Thyroid gland (tissue), 4 donors: ENCODE results near the gene TSEN2. TPM values are rescaled to one million over a fixed set of nuclear protein-coding genes. Genes with fewer than 3 reads are reported as not detected.

ENCODE experiments used
- DNase-seq, 2 donors: peaks; one replicate each; pipeline ENCODE4 v3.0.0-alpha.2; 2019
- H3K27ac ChIP-seq, 3 donors: fragments of 200-600 bp; sonication (generic); 1 replicate in 2 of 3; 2 replicates in 1 of 3; pipeline ENCODE4 v1.5.1; 2016 to 2019; ENCODE audit warnings: mild to moderate bottlenecking in 1 of 3, moderate library complexity in 1 of 3
- H3K27me3 ChIP-seq: fragments of 200-600 bp; sonication (generic); one replicate; pipeline ENCODE4 v1.5.1; 2019
- H3K36me3 ChIP-seq, 2 donors: fragments of 200-600 bp; sonication (generic); one replicate each; pipeline ENCODE4 v1.5.1; 2016 to 2019
- H3K4me1 ChIP-seq, 2 donors: fragments of 200-600 bp; sonication (generic); one replicate each; pipeline ENCODE4 v1.5.1; 2017 to 2019
- H3K4me3 ChIP-seq, 3 donors: fragments of 200-600 bp; sonication (generic); replicated peaks in 1 of 3; 1 replicate in 2 of 3; 2 replicates in 1 of 3; pipeline ENCODE4 v1.5.1; 2016; ENCODE audit warnings: mild to moderate bottlenecking in 1 of 3
- H3K9me3 ChIP-seq: fragments of 200-600 bp; sonication (generic); one replicate; pipeline ENCODE4 v1.5.1; 2017
- CTCF ChIP-seq, 6 experiments: fragments of 200-600 bp in 3 of 6; fragments of 450-650 bp in 3 of 6; sonication (generic) in 3 of 6; IDR thresholded peaks; one replicate each; pipeline ENCODE4 v1.5.1; 2016 to 2019; ENCODE audit warnings: antibody characterized with exemption in 6 of 6, mild to moderate bottlenecking in 2 of 6, inconsistent platforms in 1 of 6, moderate library complexity in 1 of 6
- POLR2A ChIP-seq, 2 donors: fragments of 450-650 bp; IDR thresholded peaks; one replicate each; pipeline ENCODE4 v1.6.1; 2017; ENCODE audit warnings: antibody characterized with exemption in 2 of 2, mild to moderate bottlenecking in 2 of 2, moderate library complexity in 1 of 2
- WGBS, 2 donors: methylation state at CpG; one replicate each; pipeline ENCODE4 v1.1.5; 2017; 5-methylcytosine and 5-hydroxymethylcytosine counted together
- intact Hi-C: fragments of 100-400 bp; cut with DNase I; formaldehyde crosslinking; loops from one replicate; pipeline ENCODE4 v1.15.1; 2023
- total RNA-seq, 4 donors: library from RNA; depleted of rRNA; stranded (reverse); fragments of >200 nt; gene quantifications; one replicate each; pipeline ENCODE4 v1.2.3, GENCODE V29; 2016

The TSEN2 gene
- total RNA-seq, 4 donors from 2014 or later: 14.9 to 25.8 (median 21.4) TPM

- intact Hi-C loops: loop anchor here (10.0 kb wide), 1 partner anchor 240 kb away; no protein-coding TSS in a partner anchor
- Histone ChIP-seq H3K27ac (peak overlapping the region in 2 of 3 donors; percentile 59 to 69), H3K4me3 (peak overlapping the region; percentile 52 to 76 (median 68)), H3K4me1 (peaks cover 13 to 16% of the 10 kb centered on the region in 2 donors), H3K27me3 (no peaks in the 10 kb centered on the region), H3K36me3 (no peaks in the 10 kb centered on the region), H3K9me3 (no peaks in the 10 kb centered on the region)
- no peak for DNase-seq
- TF ChIP-seq POLR2A (IDR thresholded peaks at IDR 0.05) (no peak), CTCF (IDR thresholded peaks at IDR 0.05) (no peak)
- WGBS, 2 donors: 0 to 2% methylated on average over 5 of the region's 5 CpGs
Observed at GRCh38 chr3:12484983-12485327, 675 bp downstream of the TSEN2 start.

- WGBS, 2 donors: 95 to 96% methylated on average over 4 of the region's 4 CpGs
- intact Hi-C loops: loop anchor here (10.0 kb wide), 1 partner anchor 239 kb away; no protein-coding TSS in a partner anchor
- DNase-seq: no peak
Observed at GRCh38 chr3:12486001-12486400, 1.7 kb downstream of the TSEN2 start.

GRCh38 chr3:12486916-12487315 lies 2.6 kb downstream of the TSEN2 start:
- Histone ChIP-seq H3K36me3 (no peaks in the 10 kb centered on the region), H3K4me3 (no peak overlapping the region), H3K27ac (no peak overlapping the region), H3K9me3 (no peaks in the 10 kb centered on the region), H3K27me3 (no peaks in the 10 kb centered on the region), H3K4me1 (peaks cover 13 to 16% of the 10 kb centered on the region in 2 donors)
- WGBS, 2 donors: 91 to 93% methylated on average over 5 of the region's 5 CpGs
- TF ChIP-seq POLR2A (IDR thresholded peaks at IDR 0.05): no peak
- TF ChIP-seq CTCF (IDR thresholded peaks at IDR 0.05): no peak
- DNase-seq: no peak
- intact Hi-C loops: loop anchor here (10.0 kb wide), 1 partner anchor 238 kb away; no protein-coding TSS in a partner anchor

More at GRCh38 chr3:12486001-12486400, 1.7 kb downstream of the TSEN2 start:
- Histone ChIP-seq H3K27me3 (no peaks in the 10 kb centered on the region), H3K36me3 (no peaks in the 10 kb centered on the region), H3K9me3 (no peaks in the 10 kb centered on the region), H3K4me3 (no peak overlapping the region), H3K4me1 (peaks cover 13 to 16% of the 10 kb centered on the region in 2 donors), H3K27ac (no peak overlapping the region)
- TF ChIP-seq POLR2A (IDR thresholded peaks at IDR 0.05) (no peak), CTCF (IDR thresholded peaks at IDR 0.05) (no peak)

GRCh38 chr3:12487336-12487735 lies 3.1 kb downstream of the TSEN2 start:
- 91 to 93% methylated on average over 3 of the region's 3 CpGs for WGBS, 2 donors

More at GRCh38 chr3:12487336-12487735, 3.1 kb downstream of the TSEN2 start:
- Histone ChIP-seq H3K4me1 (peaks cover 13 to 16% of the 10 kb centered on the region in 2 donors), H3K27me3 (no peaks in the 10 kb centered on the region), H3K27ac (no peak overlapping the region), H3K36me3 (no peaks in the 10 kb centered on the region), H3K4me3 (no peak overlapping the region), H3K9me3 (no peaks in the 10 kb centered on the region)
- DNase-seq: no peak
- intact Hi-C loops: loop anchor here (10.0 kb wide), 1 partner anchor 237 kb away; no protein-coding TSS in a partner anchor
- TF ChIP-seq CTCF (IDR thresholded peaks at IDR 0.05): no peak
- no peak for TF ChIP-seq POLR2A (IDR thresholded peaks at IDR 0.05)
